Measurements from ENCODE around the gene ZNF536.

Gene ZNF536

DNA sequence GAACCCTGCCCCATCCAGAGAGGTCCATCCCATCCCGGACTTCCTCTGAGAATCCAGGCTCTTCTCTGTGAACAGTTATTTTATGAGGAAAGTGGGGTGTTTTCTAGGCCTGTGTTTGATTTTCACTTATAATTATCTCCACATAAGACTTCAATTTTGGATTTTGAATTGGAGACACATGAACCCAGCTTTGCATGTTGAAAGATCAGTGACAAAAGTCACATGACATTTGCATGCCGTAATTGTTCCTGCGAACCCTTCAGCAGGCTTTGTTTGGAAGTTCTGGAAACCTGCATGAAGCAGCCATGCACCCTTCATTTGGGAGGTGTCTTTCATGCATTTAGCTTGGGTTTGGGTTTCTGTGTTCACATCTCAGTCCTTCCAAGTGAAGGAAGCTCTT lies 44.9 kb upstream of the ZNF536 start:
- H3K4me3 ChIP-seq (replicated peaks; ENCODE audit: low read depth, low read length) = no peak overlapping the region
- DNase-seq (ENCODE audit: extremely low read depth, low read depth) = no peak
- TF ChIP-seq, protein P1, sequence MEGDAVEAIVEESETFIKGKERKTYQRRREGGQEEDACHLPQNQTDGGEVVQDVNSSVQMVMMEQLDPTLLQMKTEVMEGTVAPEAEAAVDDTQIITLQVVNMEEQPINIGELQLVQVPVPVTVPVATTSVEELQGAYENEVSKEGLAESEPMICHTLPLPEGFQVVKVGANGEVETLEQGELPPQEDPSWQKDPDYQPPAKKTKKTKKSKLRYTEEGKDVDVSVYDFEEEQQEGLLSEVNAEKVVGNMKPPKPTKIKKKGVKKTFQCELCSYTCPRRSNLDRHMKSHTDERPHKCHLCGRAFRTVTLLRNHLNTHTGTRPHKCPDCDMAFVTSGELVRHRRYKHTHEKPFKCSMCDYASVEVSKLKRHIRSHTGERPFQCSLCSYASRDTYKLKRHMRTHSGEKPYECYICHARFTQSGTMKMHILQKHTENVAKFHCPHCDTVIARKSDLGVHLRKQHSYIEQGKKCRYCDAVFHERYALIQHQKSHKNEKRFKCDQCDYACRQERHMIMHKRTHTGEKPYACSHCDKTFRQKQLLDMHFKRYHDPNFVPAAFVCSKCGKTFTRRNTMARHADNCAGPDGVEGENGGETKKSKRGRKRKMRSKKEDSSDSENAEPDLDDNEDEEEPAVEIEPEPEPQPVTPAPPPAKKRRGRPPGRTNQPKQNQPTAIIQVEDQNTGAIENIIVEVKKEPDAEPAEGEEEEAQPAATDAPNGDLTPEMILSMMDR (IDR thresholded peaks at IDR 0.05; ENCODE audit: low read depth, low read length, missing control alignments) = no peak

DNA sequence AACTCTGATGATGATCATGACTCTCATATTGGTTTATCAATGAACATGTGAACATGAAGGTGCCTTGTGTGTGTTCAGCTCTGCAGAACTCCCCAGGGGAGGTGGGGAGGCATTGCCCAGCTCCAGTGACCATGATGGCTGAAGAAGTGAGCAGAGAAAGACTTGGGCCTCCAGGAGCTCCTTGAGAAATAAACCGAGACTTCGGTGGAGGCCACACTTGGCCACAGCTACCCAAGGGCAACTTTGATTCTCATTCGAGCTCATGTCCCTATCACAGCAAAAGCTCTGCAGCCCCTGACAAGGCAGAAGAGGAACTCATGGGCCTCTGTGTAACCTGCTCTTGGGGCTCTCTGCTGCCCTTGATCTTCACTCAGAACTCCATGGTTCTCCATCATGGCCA lies 44.1 kb upstream of the ZNF536 start:
- DNase-seq (ENCODE audit: extremely low read depth, low read depth) = no peak
- H3K4me3 ChIP-seq (replicated peaks; ENCODE audit: low read depth, low read length) = no peak overlapping the region
- TF ChIP-seq, protein P1 (IDR thresholded peaks at IDR 0.05; ENCODE audit: low read depth, low read length, missing control alignments) = no peak

DNA sequence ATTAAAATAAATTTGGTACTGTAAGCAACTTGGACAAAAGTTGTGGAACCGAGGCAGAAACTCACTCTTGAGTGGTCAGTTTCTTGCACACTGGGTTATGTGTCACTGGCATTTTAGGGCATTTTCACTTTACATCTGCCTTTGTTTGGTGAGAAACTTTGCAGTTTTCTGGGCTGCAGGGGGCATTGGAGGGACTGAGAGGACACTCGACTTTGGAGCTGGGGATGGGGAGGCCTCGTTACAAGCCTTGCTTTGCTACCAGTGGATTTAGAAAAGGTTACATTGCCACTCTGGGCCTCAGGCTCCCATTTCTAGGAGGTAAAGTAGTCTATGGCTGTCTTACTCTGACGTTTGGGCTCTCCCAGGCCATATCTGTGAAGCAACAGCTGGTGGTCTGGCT lies 41.9 kb upstream of the ZNF536 start:
- no peak overlapping the region for H3K4me3 ChIP-seq (replicated peaks; ENCODE audit: low read depth, low read length)
- TF ChIP-seq, protein P1 (IDR thresholded peaks at IDR 0.05; ENCODE audit: low read depth, low read length, missing control alignments) = no peak
- DNase-seq (ENCODE audit: extremely low read depth, low read depth) = no peak

DNA sequence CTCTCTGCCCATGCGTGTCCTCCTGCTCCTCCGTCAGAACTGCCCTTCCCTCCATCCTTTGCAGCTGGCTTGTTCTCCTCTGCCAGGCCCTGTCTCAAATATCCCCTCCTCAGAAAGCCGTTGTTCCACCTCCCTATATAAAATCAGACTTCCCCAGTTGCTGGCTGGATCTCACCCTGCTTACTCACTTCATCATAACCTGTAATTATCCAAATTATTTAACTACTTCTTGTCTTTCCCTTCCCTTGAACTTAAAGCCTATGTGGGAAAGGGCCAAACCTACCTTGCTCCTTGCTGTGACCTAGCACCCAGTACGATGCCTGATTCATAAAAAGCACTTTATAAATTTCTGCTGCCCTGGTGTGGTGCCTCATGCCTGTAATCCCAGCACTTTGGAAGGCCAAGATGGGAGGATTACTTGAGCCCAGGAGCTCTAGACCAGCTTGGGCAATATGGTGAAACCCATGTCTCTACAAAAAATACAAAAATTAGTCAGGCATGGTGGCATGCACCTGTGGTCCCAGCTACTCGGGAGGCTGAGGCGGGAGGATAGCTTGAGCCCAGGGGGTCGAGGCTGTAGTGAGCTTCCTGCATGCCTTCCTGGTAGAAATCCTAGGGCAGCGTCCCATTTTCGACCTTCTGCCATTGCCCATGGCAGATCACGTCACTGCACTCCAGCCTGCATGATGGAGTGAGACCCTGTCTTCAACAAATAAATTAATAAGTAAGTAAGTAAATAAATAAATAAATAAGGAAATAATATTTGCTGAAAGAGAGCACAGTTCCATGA lies 39.5 kb upstream of the ZNF536 start:
- TF ChIP-seq, protein P1 (IDR thresholded peaks at IDR 0.05; ENCODE audit: low read depth, low read length, missing control alignments) = no peak
- no peak overlapping the region for H3K4me3 ChIP-seq (replicated peaks; ENCODE audit: low read depth, low read length)
- DNase-seq (ENCODE audit: extremely low read depth, low read depth) = no peak

DNA sequence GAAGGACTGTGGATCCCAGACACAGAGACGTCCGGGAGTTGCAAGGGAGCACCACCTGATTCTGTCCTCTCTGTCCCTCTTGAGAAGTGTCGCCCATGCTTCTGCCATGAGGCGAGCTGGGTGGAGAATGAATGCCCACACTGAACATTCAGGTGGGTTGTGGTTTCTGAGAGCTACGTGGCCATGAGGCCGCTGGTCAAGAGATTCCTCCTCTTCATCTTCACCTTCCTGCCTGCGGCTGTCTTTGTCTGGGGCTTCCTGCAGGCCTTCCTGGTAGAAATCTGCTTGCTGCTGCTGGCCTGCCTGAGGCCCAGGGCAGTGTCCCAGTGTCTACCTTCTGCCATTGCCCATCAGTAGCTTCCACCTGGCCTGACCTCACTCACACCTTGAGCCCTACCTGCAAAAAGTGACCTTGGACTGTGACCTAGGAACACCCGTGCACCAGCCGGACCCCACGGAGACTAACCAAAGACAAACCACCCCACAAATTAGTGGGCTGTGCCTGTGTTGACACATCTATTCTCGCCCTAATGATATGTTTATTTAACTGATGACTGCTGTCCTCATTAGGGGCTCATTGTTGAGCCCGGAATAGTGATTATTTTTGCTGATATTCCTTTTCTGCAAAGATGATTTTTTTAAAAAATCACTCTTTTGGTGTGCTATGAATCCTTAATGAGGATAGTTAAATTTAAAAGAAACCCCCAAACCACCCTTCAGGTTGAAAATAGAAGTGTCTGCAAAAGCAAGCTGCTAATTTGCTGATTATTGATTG lies 38.7 kb upstream of the ZNF536 start:
- TF ChIP-seq, protein P1 (IDR thresholded peaks at IDR 0.05; ENCODE audit: low read depth, low read length, missing control alignments) = no peak
- no peak for DNase-seq (ENCODE audit: extremely low read depth, low read depth)
- H3K4me3 ChIP-seq (replicated peaks; ENCODE audit: low read depth, low read length) = no peak overlapping the region

DNA sequence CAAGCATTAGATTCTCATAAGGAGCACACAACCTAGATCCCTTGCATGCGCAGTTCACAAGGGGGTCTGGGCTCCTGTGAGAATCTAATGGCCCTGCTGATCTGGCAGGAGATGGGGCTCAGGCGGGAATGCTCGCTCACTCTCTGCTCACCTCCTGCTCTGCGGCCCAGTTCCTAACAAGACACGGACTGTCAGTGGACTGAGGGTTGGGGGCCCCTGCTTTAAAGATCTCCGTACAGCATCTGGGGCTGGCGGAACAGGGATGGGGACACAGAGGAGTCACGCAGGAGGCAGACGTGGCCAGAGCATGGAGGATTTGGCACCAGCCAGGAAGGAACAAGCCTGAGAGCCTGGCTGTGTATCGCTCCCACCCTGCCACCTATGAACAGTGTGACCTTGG lies 37.3 kb upstream of the ZNF536 start:
- no peak overlapping the region for H3K4me3 ChIP-seq (replicated peaks; ENCODE audit: low read depth, low read length)
- TF ChIP-seq, protein P1 (IDR thresholded peaks at IDR 0.05; ENCODE audit: low read depth, low read length, missing control alignments) = no peak
- DNase-seq (ENCODE audit: extremely low read depth, low read depth) = no peak

Measured in HFF-Myc (cell line).